HG03571 (cell line): ENCODE results near the gene AVPR2.

Experiments used
- ATAC-seq: cut with Tn5 transposase; IDR thresholded peaks from one replicate; pipeline ENCODE4 v1.9.1; 2021; ENCODE audit not compliant: unreplicated experiment

Gene AVPR2

GRCh38 chrX:153870791-153871360 lies 33.6 kb upstream of the AVPR2 start:
- ATAC-seq: no peak

GRCh38 chrX:153871451-153871850 lies 33.0 kb upstream of the AVPR2 start:
- no peak for ATAC-seq

GRCh38 chrX:153871946-153872878 lies 32.3 kb upstream of the AVPR2 start:
- no peak for ATAC-seq

GRCh38 chrX:153873282-153874084 lies 31.0 kb upstream of the AVPR2 start:
- ATAC-seq: no peak

- no peak for ATAC-seq
These were observed 30.4 kb upstream of the AVPR2 start for GRCh38 chrX:153874085-153874365.

- ATAC-seq: no peak
These were observed 29.9 kb upstream of the AVPR2 start for GRCh38 chrX:153874366-153875125.

GRCh38 chrX:153875391-153876111 lies 28.9 kb upstream of the AVPR2 start:
- ATAC-seq: no peak

- no peak for ATAC-seq
These were observed 28.4 kb upstream of the AVPR2 start for GRCh38 chrX:153876112-153876491.

- no peak for ATAC-seq
These were observed 26.8 kb upstream of the AVPR2 start for GRCh38 chrX:153877571-153878261.

- no peak for ATAC-seq
These were observed 26.1 kb upstream of the AVPR2 start for GRCh38 chrX:153878345-153878744.

GRCh38 chrX:153878969-153879653 lies 25.4 kb upstream of the AVPR2 start:
- ATAC-seq: no peak

GRCh38 chrX:153879741-153880439 lies 24.6 kb upstream of the AVPR2 start:
- no peak for ATAC-seq

GRCh38 chrX:153880440-153880815 lies 24.0 kb upstream of the AVPR2 start:
- ATAC-seq: no peak

- ATAC-seq: no peak
These were observed 23.2 kb upstream of the AVPR2 start for GRCh38 chrX:153881281-153881680.

GRCh38 chrX:153882086-153882498 lies 22.4 kb upstream of the AVPR2 start:
- ATAC-seq: no peak

- no peak for ATAC-seq
These were observed 21.9 kb upstream of the AVPR2 start for GRCh38 chrX:153882557-153882956.

- no peak for ATAC-seq
These were observed 21.2 kb upstream of the AVPR2 start for GRCh38 chrX:153883163-153883843.

GRCh38 chrX:153884136-153884535 lies 20.3 kb upstream of the AVPR2 start:
- no peak for ATAC-seq
